Activated naive CD8-positive, alpha-beta T cell treated with anti-CD3 and anti-CD28 coated beads, Interleukin-2, amount 10 ng/mL, durations not matched to agents 7 days and 5 days (primary cell): ENCODE results near the gene ABL2. TPM values are rescaled to one million over a fixed set of nuclear protein-coding genes. Genes with fewer than 3 reads are reported as not detected.
A peak's percentile ranks its signal among the peaks of the same experiment; 100 is the strongest.
"Not testable (repeated sequence)": the region's sequence is repeated elsewhere in the genome, so short reads cannot be mapped to it uniquely, and the experiment has no call there.

Source experiments
- ATAC-seq: fragments of 150-1000 bp; cut with Tn5 transposase; one replicate; pipeline ENCODE4 v1.10.0; 2021; ENCODE audit warnings: low read depth, moderate library complexity
- POLR2A ChIA-PET: fragments of 350-600 bp; sonication (Branson Sonifier 250); formaldehyde crosslinking; loops from one replicate; lab custom pipeline; 2021; ENCODE audit warnings: antibody characterized with exemption; lab: Charles Lee
- DNase-seq: peaks from one replicate; pipeline ENCODE4 v3.0.0; 2021
- H3K27ac Mint-ChIP-seq: one replicate; pipeline ENCODE4 v1.8.0; 2022; ENCODE audit warnings: mild to moderate bottlenecking, mixed read lengths
- H3K27me3 Mint-ChIP-seq: one replicate; pipeline ENCODE4 v1.8.0; 2022; ENCODE audit warnings: mild to moderate bottlenecking, moderate library complexity, mixed read lengths
- H3K36me3 Mint-ChIP-seq: one replicate; pipeline ENCODE4 v1.8.0; 2021; ENCODE audit warnings: mild to moderate bottlenecking, mixed read lengths
- H3K4me1 Mint-ChIP-seq: one replicate; pipeline ENCODE4 v1.8.0; 2021; ENCODE audit warnings: mixed read lengths
- H3K4me3 Mint-ChIP-seq: one replicate; pipeline ENCODE4 v1.8.0; 2022; ENCODE audit warnings: mild to moderate bottlenecking, moderate library complexity, mixed read lengths
- H3K9me3 Mint-ChIP-seq: one replicate; pipeline ENCODE4 v1.8.0; 2021; ENCODE audit warnings: mixed read lengths
- total RNA-seq, 2 experiments: library from RNA; stranded (reverse); gene quantifications; one replicate each; pipeline ENCODE4 v1.2.3, GENCODE V29; 2021

The ABL2 gene
- total RNA-seq, 2 experiments from 2014 or later, result 9.7 to 11.2 TPM

GRCh38 chr1:179153217-179153616 is 76.3 kb downstream of the ABL2 start:
- Mint-ChIP-seq H3K27ac (no peak overlapping the region), H3K4me1 (peaks cover 4% of the 10 kb centered on the region), H3K4me3 (no peak overlapping the region), H3K27me3 (no peaks in the 10 kb centered on the region), H3K9me3 (peaks cover 1% of the 10 kb centered on the region), H3K36me3 (peaks cover 16% of the 10 kb centered on the region)
- POLR2A ChIA-PET, result no interaction called here
- no peak for DNase-seq
- ATAC-seq, result no peak

- H3K27ac Mint-ChIP-seq, result no peak overlapping the region
- no peak overlapping the region for H3K4me3 Mint-ChIP-seq
- peaks cover 1% of the 10 kb centered on the region for H3K9me3 Mint-ChIP-seq
- DNase-seq (no peak), ATAC-seq (no peak)
- peaks cover 4% of the 10 kb centered on the region for H3K4me1 Mint-ChIP-seq
- H3K27me3 Mint-ChIP-seq, result no peaks in the 10 kb centered on the region
- peaks cover 17% of the 10 kb centered on the region for H3K36me3 Mint-ChIP-seq
- POLR2A ChIA-PET, result no interaction called here
Measured at GRCh38 chr1:179151908-179152682, 77.4 kb downstream of the ABL2 start.

GRCh38 chr1:179146911-179147310 is 82.6 kb downstream of the ABL2 start:
- H3K36me3 Mint-ChIP-seq, result peaks cover 19% of the 10 kb centered on the region
- peaks cover 15% of the 10 kb centered on the region for H3K4me1 Mint-ChIP-seq
- H3K27ac Mint-ChIP-seq, result no peak overlapping the region
- POLR2A ChIA-PET, result no interaction called here
- ATAC-seq, result no peak
- H3K27me3 Mint-ChIP-seq, result no peaks in the 10 kb centered on the region
- H3K4me3 Mint-ChIP-seq, result no peak overlapping the region
- H3K9me3 Mint-ChIP-seq, result peaks cover 1% of the 10 kb centered on the region
- DNase-seq, result no peak

GRCh38 chr1:179146476-179146875 is 83.0 kb downstream of the ABL2 start:
- H3K27me3 Mint-ChIP-seq, result no peaks in the 10 kb centered on the region
- H3K36me3 Mint-ChIP-seq, result peaks cover 19% of the 10 kb centered on the region
- peaks cover 1% of the 10 kb centered on the region for H3K9me3 Mint-ChIP-seq
- ATAC-seq (no peak), DNase-seq (no peak)
- POLR2A ChIA-PET, result no interaction called here
- no peak overlapping the region for H3K27ac Mint-ChIP-seq
- peaks cover 19% of the 10 kb centered on the region for H3K4me1 Mint-ChIP-seq
- no peak overlapping the region for H3K4me3 Mint-ChIP-seq

- Mint-ChIP-seq H3K36me3 (peaks cover 13% of the 10 kb centered on the region), H3K27me3 (no peaks in the 10 kb centered on the region), H3K4me3 (no peak overlapping the region), H3K27ac (peak overlapping the region; percentile 33), H3K9me3 (no peaks in the 10 kb centered on the region), H3K4me1 (peaks cover 24% of the 10 kb centered on the region)
- DNase-seq, result no peak
- POLR2A ChIA-PET, result no interaction called here
- peak; percentile 63 for ATAC-seq
Measured at GRCh38 chr1:179145521-179145920, 84.0 kb downstream of the ABL2 start.

- ATAC-seq (no peak), DNase-seq (no peak)
- H3K36me3 Mint-ChIP-seq, result peaks cover 11% of the 10 kb centered on the region
- H3K27ac Mint-ChIP-seq, result no peak overlapping the region
- H3K27me3 Mint-ChIP-seq, result no peaks in the 10 kb centered on the region
- no peak overlapping the region for H3K4me3 Mint-ChIP-seq
- H3K9me3 Mint-ChIP-seq, result no peaks in the 10 kb centered on the region
- H3K4me1 Mint-ChIP-seq, result peaks cover 26% of the 10 kb centered on the region
- POLR2A ChIA-PET, result no interaction called here
Measured at GRCh38 chr1:179144626-179145025, 84.9 kb downstream of the ABL2 start.

GRCh38 chr1:179143322-179143721 is 86.2 kb downstream of the ABL2 start:
- no peak overlapping the region for H3K4me3 Mint-ChIP-seq
- no peak for ATAC-seq
- H3K9me3 Mint-ChIP-seq, result no peaks in the 10 kb centered on the region
- no peaks in the 10 kb centered on the region for H3K27me3 Mint-ChIP-seq
- no peak overlapping the region for H3K27ac Mint-ChIP-seq
- H3K4me1 Mint-ChIP-seq, result peaks cover 26% of the 10 kb centered on the region
- no peak for DNase-seq
- POLR2A ChIA-PET, result no interaction called here
- H3K36me3 Mint-ChIP-seq, result peaks cover 14% of the 10 kb centered on the region

- Mint-ChIP-seq H3K27ac (peak overlapping the region; percentile 78), H3K9me3 (no peaks in the 10 kb centered on the region)
Measured at GRCh38 chr1:179142889-179143299, 86.6 kb downstream of the ABL2 start.

GRCh38 chr1:179141592-179142251 is 87.8 kb downstream of the ABL2 start:
- DNase-seq (no peak), ATAC-seq (peak; percentile 32)
- Mint-ChIP-seq H3K4me3 (peak overlapping the region; percentile 68), H3K4me1 (peaks cover 26% of the 10 kb centered on the region), H3K9me3 (no peaks in the 10 kb centered on the region), H3K27ac (peak overlapping the region; percentile 75), H3K27me3 (no peaks in the 10 kb centered on the region), H3K36me3 (peaks cover 12% of the 10 kb centered on the region)
- POLR2A ChIA-PET, result interaction anchor here (0.6 to 0.9 kb wide), 2 partner anchors 224 to 225 kb away, joined by 3 to 4 read pairs; partner anchors contain the start of gene AXDND1

More at GRCh38 chr1:179142889-179143299, 86.6 kb downstream of the ABL2 start:
- POLR2A ChIA-PET, result no interaction called here
- DNase-seq, result no peak
- H3K36me3 Mint-ChIP-seq, result peaks cover 12% of the 10 kb centered on the region
- H3K4me3 Mint-ChIP-seq, result peak overlapping the region; percentile 16
- peak; percentile 28 for ATAC-seq
- H3K4me1 Mint-ChIP-seq, result peaks cover 26% of the 10 kb centered on the region
- no peaks in the 10 kb centered on the region for H3K27me3 Mint-ChIP-seq

- DNase-seq, H3K4me3 Mint-ChIP-seq, H3K27ac Mint-ChIP-seq, H3K9me3 Mint-ChIP-seq, H3K36me3 Mint-ChIP-seq, H3K27me3 Mint-ChIP-seq, ATAC-seq, POLR2A ChIA-PET: not testable (repeated sequence)
- H3K4me1 Mint-ChIP-seq, result peaks cover 18% of the 10 kb centered on the region
Measured at GRCh38 chr1:179138755-179139154, 90.7 kb downstream of the ABL2 start.

- no peak overlapping the region for H3K4me3 Mint-ChIP-seq
- H3K36me3 Mint-ChIP-seq, result peaks cover 7% of the 10 kb centered on the region
- no peaks in the 10 kb centered on the region for H3K27me3 Mint-ChIP-seq
- ATAC-seq, result no peak
- POLR2A ChIA-PET, result no interaction called here
- no peak for DNase-seq
- H3K4me1 Mint-ChIP-seq, result peaks cover 14% of the 10 kb centered on the region
- H3K9me3 Mint-ChIP-seq, result no peaks in the 10 kb centered on the region
- H3K27ac Mint-ChIP-seq, result no peak overlapping the region
Measured at GRCh38 chr1:179137617-179138255, 91.7 kb downstream of the ABL2 start.

GRCh38 chr1:179135707-179136106 is 93.8 kb downstream of the ABL2 start:
- H3K27ac Mint-ChIP-seq, H3K4me3 Mint-ChIP-seq, H3K9me3 Mint-ChIP-seq, DNase-seq, POLR2A ChIA-PET, H3K4me1 Mint-ChIP-seq, H3K36me3 Mint-ChIP-seq, ATAC-seq, H3K27me3 Mint-ChIP-seq: not testable (repeated sequence)

GRCh38 chr1:179135168-179135567 is 94.3 kb downstream of the ABL2 start:
- DNase-seq, H3K27me3 Mint-ChIP-seq, H3K4me1 Mint-ChIP-seq, H3K9me3 Mint-ChIP-seq, H3K4me3 Mint-ChIP-seq, ATAC-seq, POLR2A ChIA-PET, H3K27ac Mint-ChIP-seq: not testable (repeated sequence)
- H3K36me3 Mint-ChIP-seq, result peaks cover 15% of the 10 kb centered on the region
